Lung (tissue), 12 donors: ENCODE results near the gene OPRM1. TPM values are rescaled to one million over a fixed set of nuclear protein-coding genes. Genes with fewer than 3 reads are reported as not detected.

ENCODE experiments used
- ATAC-seq: fragments of 200-7000 bp; cut with Tn5 transposase; one replicate; pipeline ENCODE4 v1.9.1; 2020; ENCODE audit warnings: moderate number of reproducible peaks; ENCODE audit not compliant: insufficient read depth, low FRiP score
- DNase-seq, 3 donors: peaks; one replicate each; pipeline ENCODE4 v3.0.0-alpha.2; 2013 to 2017
- H3K27ac ChIP-seq, 2 donors: one replicate each; pipeline ENCODE4 v1.5.1; 2013; ENCODE audit warnings: mild to moderate bottlenecking in 2 of 2, moderate library complexity in 2 of 2, control low read depth in 1 of 2, inconsistent platforms in 1 of 2, low read depth in 1 of 2, low read length in 1 of 2
- H3K27me3 ChIP-seq, 3 donors: one replicate each; pipeline ENCODE4 v1.5.1; 2013; ENCODE audit warnings: low read length in 2 of 3; ENCODE audit not compliant: control insufficient read depth in 3 of 3, insufficient read depth in 3 of 3
- H3K36me3 ChIP-seq, 4 donors: one replicate each; pipeline ENCODE4 v1.5.1; 2013; ENCODE audit warnings: low read length in 4 of 4, mild to moderate bottlenecking in 1 of 4, moderate library complexity in 1 of 4; ENCODE audit not compliant: control insufficient read depth in 4 of 4, insufficient read depth in 4 of 4
- H3K4me1 ChIP-seq, 5 donors: one replicate each; pipeline ENCODE4 v1.5.1; 2013; ENCODE audit warnings: low read length in 5 of 5, mild to moderate bottlenecking in 2 of 5, moderate library complexity in 1 of 5; ENCODE audit not compliant: control insufficient read depth in 5 of 5, insufficient read depth in 5 of 5
- H3K4me3 ChIP-seq: one replicate; pipeline ENCODE4 v1.5.1; 2013; ENCODE audit warnings: mild to moderate bottlenecking, control low read depth, moderate library complexity
- H3K9ac ChIP-seq, 2 donors: one replicate each; pipeline ENCODE4 v1.5.1; 2013; ENCODE audit warnings: low read length in 2 of 2, control low read depth in 1 of 2; ENCODE audit not compliant: insufficient read depth in 1 of 2
- H3K9me3 ChIP-seq, 4 donors: one replicate each; pipeline ENCODE4 v1.5.1; 2013; ENCODE audit warnings: low read length in 3 of 4, mild to moderate bottlenecking in 1 of 4, moderate library complexity in 1 of 4; ENCODE audit not compliant: control insufficient read depth in 4 of 4, insufficient read depth in 3 of 4
- WGBS, 2 donors: extraction: QIAGEN DNeasy Blood & Tissue Kit; methylation state at CpG; one replicate each; pipeline ENCODE4 v1.1.7; 2013; 5-methylcytosine and 5-hydroxymethylcytosine counted together
- polyA plus RNA-seq, 2 donors: library from polyadenylated mRNA; stranded (reverse); fragments of 200-250 nt; gene quantifications; one replicate each; pipeline ENCODE4 v1.2.1, GENCODE V29; 2013
- total RNA-seq, 2 donors: library from RNA; depleted of rRNA in 1 of 2; stranded (reverse); fragments of >200 nt in 1 of 2; gene quantifications; one replicate each; pipeline ENCODE4 v1.2.1, GENCODE V29; 2014 to 2021
- TF ChIP-seq, protein P1 (sequence below): IDR thresholded peaks from 2 replicates; pipeline ENCODE4 v1.5.1; 2012; ENCODE audit warnings: mild to moderate bottlenecking; ENCODE audit errors: control extremely low read depth, extremely low read depth
- donor health status: control.
- donor health status: control.
- donor health status: Bipolar disorder and iron deficiency.
- donor health status: healthy.
- donor health status: DM: yes; HTN: yes; CAD: no.

OPRM1 gene
- total and polyA plus RNA-seq, 4 donors: not detected

GRCh38 chr6:154166140-154166539, 127.1 kb downstream of the OPRM1 start:
- Histone ChIP-seq H3K9ac (no peak overlapping the region), H3K27ac (peak overlapping the region in 1 of 2 donors; percentile 44), H3K4me3 (no peak overlapping the region), H3K27me3 (no peaks in the 10 kb centered on the region), H3K9me3 (no peaks in the 10 kb centered on the region), H3K36me3 (peaks cover 0 to 2% (median 0%) of the 10 kb centered on the region in 4 donors), H3K4me1 (peaks cover 0 to 34% (median 7%) of the 10 kb centered on the region in 5 donors)
- WGBS, 2 donors: 71 to 77% methylated on average over 9 of the region's 9 CpGs
- DNase-seq (no peak), ATAC-seq (no peak)
- TF ChIP-seq, protein P1, sequence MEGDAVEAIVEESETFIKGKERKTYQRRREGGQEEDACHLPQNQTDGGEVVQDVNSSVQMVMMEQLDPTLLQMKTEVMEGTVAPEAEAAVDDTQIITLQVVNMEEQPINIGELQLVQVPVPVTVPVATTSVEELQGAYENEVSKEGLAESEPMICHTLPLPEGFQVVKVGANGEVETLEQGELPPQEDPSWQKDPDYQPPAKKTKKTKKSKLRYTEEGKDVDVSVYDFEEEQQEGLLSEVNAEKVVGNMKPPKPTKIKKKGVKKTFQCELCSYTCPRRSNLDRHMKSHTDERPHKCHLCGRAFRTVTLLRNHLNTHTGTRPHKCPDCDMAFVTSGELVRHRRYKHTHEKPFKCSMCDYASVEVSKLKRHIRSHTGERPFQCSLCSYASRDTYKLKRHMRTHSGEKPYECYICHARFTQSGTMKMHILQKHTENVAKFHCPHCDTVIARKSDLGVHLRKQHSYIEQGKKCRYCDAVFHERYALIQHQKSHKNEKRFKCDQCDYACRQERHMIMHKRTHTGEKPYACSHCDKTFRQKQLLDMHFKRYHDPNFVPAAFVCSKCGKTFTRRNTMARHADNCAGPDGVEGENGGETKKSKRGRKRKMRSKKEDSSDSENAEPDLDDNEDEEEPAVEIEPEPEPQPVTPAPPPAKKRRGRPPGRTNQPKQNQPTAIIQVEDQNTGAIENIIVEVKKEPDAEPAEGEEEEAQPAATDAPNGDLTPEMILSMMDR: no peak

GRCh38 chr6:154167126-154167525, 128.1 kb downstream of the OPRM1 start:
- Histone ChIP-seq H3K4me3 (no peak overlapping the region), H3K4me1 (peaks cover 0 to 30% (median 7%) of the 10 kb centered on the region in 5 donors), H3K9ac (no peak overlapping the region), H3K9me3 (no peaks in the 10 kb centered on the region), H3K27me3 (no peaks in the 10 kb centered on the region), H3K36me3 (peaks cover 0 to 2% (median 0%) of the 10 kb centered on the region in 4 donors), H3K27ac (no peak overlapping the region)
- TF ChIP-seq, protein P1: no peak
- no peak for ATAC-seq
- 41 to 63% methylated on average over 2 of the region's 2 CpGs for WGBS, 2 donors
- DNase-seq: no peak

- Histone ChIP-seq H3K9me3 (peaks cover 0 to 3% (median 0%) of the 10 kb centered on the region in 4 donors), H3K27me3 (no peaks in the 10 kb centered on the region), H3K9ac (no peak overlapping the region), H3K4me1 (peaks cover 0 to 18% (median 5%) of the 10 kb centered on the region in 5 donors), H3K27ac (no peak overlapping the region), H3K4me3 (no peak overlapping the region), H3K36me3 (peaks cover 0 to 2% (median 0%) of the 10 kb centered on the region in 4 donors)
- ATAC-seq (no peak), DNase-seq (no peak)
- TF ChIP-seq, protein P1: no peak
- 54 to 78% methylated on average over 5 of the region's 5 CpGs for WGBS, 2 donors
Measured at GRCh38 chr6:154169193-154169847, 130.3 kb downstream of the OPRM1 start.
